SK-N-SH treated with all-trans-retinoic acid at 6 μM for 48 hours (cell line): ENCODE measurements around the gene SLC50A1.

Source experiments
- ATAC-seq: fragments of 200-7000 bp; cut with Tn5 transposase; 3 replicates; pipeline ENCODE4 v1.9.1; 2020; ENCODE audit warnings: mild to moderate bottlenecking, moderate library complexity
- ARNTL ChIP-seq: fragments of 450-650 bp; formaldehyde crosslinking; IDR thresholded peaks from 2 replicates; pipeline ENCODE4 v1.5.0; 2020; ENCODE audit warnings: low read depth, mild to moderate bottlenecking, moderate library complexity, borderline replicate concordance
- BACH2 ChIP-seq: fragments of 250-450 bp; sonication (Bioruptor Pico); IDR thresholded peaks from 2 replicates; pipeline ENCODE4 v1.9.0; 2021; ENCODE audit warnings: mild to moderate bottlenecking, borderline replicate concordance
- CSDC2 ChIP-seq: fragments of 250-450 bp; sonication (Bioruptor Pico); IDR thresholded peaks from 2 replicates; pipeline ENCODE4 v1.5.0; 2020; ENCODE audit warnings: mild to moderate bottlenecking, moderate library complexity
- CSRNP3 ChIP-seq: fragments of 250-450 bp; sonication (Bioruptor Pico); IDR thresholded peaks from 2 replicates; pipeline ENCODE4 v1.5.1; 2021; ENCODE audit warnings: mild to moderate bottlenecking, moderate library complexity
- ESRRG ChIP-seq: fragments of 250-450 bp; sonication (Bioruptor Pico); IDR thresholded peaks from 2 replicates; pipeline ENCODE4 v1.6.1; 2021; ENCODE audit warnings: mild to moderate bottlenecking
- GLIS3 ChIP-seq: fragments of 250-450 bp; sonication (Bioruptor Pico); IDR thresholded peaks from 2 replicates; pipeline ENCODE4 v1.5.0; 2020; ENCODE audit warnings: mild to moderate bottlenecking, moderate library complexity
- ISL1 ChIP-seq: fragments of 250-450 bp; sonication (Bioruptor Pico); IDR thresholded peaks from 2 replicates; pipeline ENCODE4 v2.1.2; 2022; ENCODE audit warnings: mild to moderate bottlenecking, moderate library complexity
- OSR1 ChIP-seq: fragments of 250-450 bp; sonication (Bioruptor Pico); IDR thresholded peaks from 2 replicates; pipeline ENCODE4 v1.8.0; 2022; ENCODE audit warnings: moderate library complexity, mild to moderate bottlenecking, inconsistent platforms
- PATZ1 ChIP-seq: fragments of 250-450 bp; sonication (Bioruptor Pico); IDR thresholded peaks from 2 replicates; pipeline ENCODE4 v1.8.0; 2020; ENCODE audit warnings: mild to moderate bottlenecking, moderate library complexity, borderline replicate concordance
- POU6F1 ChIP-seq: fragments of 250-450 bp; sonication (Bioruptor Pico); IDR thresholded peaks from 2 replicates; pipeline ENCODE4 v1.8.0; 2021; ENCODE audit warnings: low read depth, mild to moderate bottlenecking, moderate library complexity, borderline replicate concordance
- PPARA ChIP-seq: fragments of 250-450 bp; sonication (Bioruptor Pico); IDR thresholded peaks from 2 replicates; pipeline ENCODE4 v1.5.0; 2020; ENCODE audit warnings: mild to moderate bottlenecking, borderline replicate concordance
- RARB ChIP-seq: fragments of 250-450 bp; sonication (Bioruptor Pico); IDR thresholded peaks from 2 replicates; pipeline ENCODE4 v1.8.0; 2021; ENCODE audit warnings: mild to moderate bottlenecking, moderate library complexity
- SNAI2 ChIP-seq: fragments of 250-450 bp; sonication (Bioruptor Pico); IDR thresholded peaks from 2 replicates; pipeline ENCODE4 v1.5.0; 2020; ENCODE audit warnings: mild to moderate bottlenecking, moderate library complexity
- TCF4 ChIP-seq: fragments of 250-450 bp; sonication (Bioruptor Pico); IDR thresholded peaks from 2 replicates; pipeline ENCODE4 v1.8.0; 2021; ENCODE audit warnings: mild to moderate bottlenecking, moderate library complexity, borderline replicate concordance
- TOX ChIP-seq: fragments of 250-450 bp; sonication (Bioruptor Pico); IDR thresholded peaks from 2 replicates; pipeline ENCODE4 v1.8.0; 2021; ENCODE audit warnings: mild to moderate bottlenecking, moderate library complexity, borderline replicate concordance
- TSHZ2 ChIP-seq: fragments of 250-450 bp; sonication (Bioruptor Pico); IDR thresholded peaks from 2 replicates; pipeline ENCODE4 v1.5.0; 2020; ENCODE audit warnings: mild to moderate bottlenecking, moderate library complexity
- ZC3H10 ChIP-seq: fragments of 250-450 bp; sonication (Bioruptor Pico); IDR thresholded peaks from 2 replicates; pipeline ENCODE4 v1.5.1; 2021; ENCODE audit warnings: mild to moderate bottlenecking, moderate library complexity
- ZFP3 ChIP-seq: fragments of 250-450 bp; sonication (Bioruptor Pico); IDR thresholded peaks from 2 replicates; pipeline ENCODE4 v1.5.0; 2020; ENCODE audit warnings: mild to moderate bottlenecking, moderate library complexity
- ZFP30 ChIP-seq: fragments of 450-650 bp; formaldehyde crosslinking; IDR thresholded peaks from 2 replicates; pipeline ENCODE4 v1.5.0; 2022; ENCODE audit warnings: mild to moderate bottlenecking, moderate library complexity
- ZNF565 ChIP-seq: fragments of 450-650 bp; formaldehyde crosslinking; conservative IDR thresholded peaks from 2 replicates; pipeline ENCODE4 v1.5.0; 2020; ENCODE audit warnings: low read depth, mild to moderate bottlenecking, moderate library complexity
- ZNF8 ChIP-seq: fragments of 450-650 bp; formaldehyde crosslinking; IDR thresholded peaks from 2 replicates; pipeline ENCODE4 v1.5.0; 2020; ENCODE audit warnings: mild to moderate bottlenecking, moderate library complexity

SLC50A1 gene

GRCh38 chr1:155140630-155140953, 4.9 kb downstream of the SLC50A1 start:
- TF ChIP-seq ESRRG = no peak
- TF ChIP-seq ZFP30 (CRISPR knock-in tag) = no peak
- no peak for TF ChIP-seq TCF4 (CRISPR knock-in tag)
- no peak for TF ChIP-seq ZC3H10
- no peak for TF ChIP-seq ZNF565 (CRISPR knock-in tag)
- TF ChIP-seq ARNTL (CRISPR knock-in tag) = no peak
- no peak for TF ChIP-seq POU6F1 (CRISPR knock-in tag)
- TF ChIP-seq TSHZ2 = no peak
- no peak for TF ChIP-seq CSDC2 (CRISPR knock-in tag)
- no peak for TF ChIP-seq ISL1 (CRISPR knock-in tag)
- TF ChIP-seq PATZ1 = no peak
- no peak for TF ChIP-seq OSR1 (CRISPR knock-in tag)
- TF ChIP-seq SNAI2 = no peak
- TF ChIP-seq ZNF8 (CRISPR knock-in tag) = no peak
- TF ChIP-seq PPARA (CRISPR knock-in tag) = no peak
- TF ChIP-seq ZFP3 (CRISPR knock-in tag) = no peak
- no peak for TF ChIP-seq RARB (CRISPR knock-in tag)
- TF ChIP-seq BACH2 (CRISPR knock-in tag) = no peak
- no peak for TF ChIP-seq TOX (CRISPR knock-in tag)
- ATAC-seq = no peak

GRCh38 chr1:155141749-155142148, 6.1 kb downstream of the SLC50A1 start:
- no peak for ATAC-seq
- TF ChIP-seq PATZ1 = no peak
- no peak for TF ChIP-seq RARB (CRISPR knock-in tag)
- TF ChIP-seq TSHZ2 = no peak
- no peak for TF ChIP-seq POU6F1 (CRISPR knock-in tag)
- TF ChIP-seq ZFP3 (CRISPR knock-in tag) = no peak
- TF ChIP-seq GLIS3 = no peak
- TF ChIP-seq CSRNP3 (CRISPR knock-in tag) = no peak
- TF ChIP-seq TOX (CRISPR knock-in tag) = no peak
